Pancreas (tissue), 10 donors: ENCODE results near the gene RB1. TPM values are rescaled to one million over a fixed set of nuclear protein-coding genes. Genes with fewer than 3 reads are reported as not detected.

Experiments
- ATAC-seq, 4 donors: fragments of 200-7000 bp; cut with Tn5 transposase; one replicate each; pipeline versions ENCODE4 v1.8.0 to v1.9.1; 2020; ENCODE audit warnings: mild to moderate bottlenecking in 4 of 4, moderate library complexity in 4 of 4
- DNase-seq, 6 donors: peaks; one replicate each; pipeline ENCODE4 v3.0.0-alpha.2; 2020
- FAIRE-seq: peaks from 2 replicates; lab custom pipeline; 2012; peaks lifted over from hg19 to GRCh38; lab: Jason Lieb, UNC
- H3K27ac ChIP-seq, 4 donors: fragments of 200-600 bp; sonication (generic); 1 replicate in 3 of 4; 2 replicates in 1 of 4; pipeline versions ENCODE4 v1.5.0 to v1.8.0; 2020
- H3K27me3 ChIP-seq, 4 donors: fragments of 200-600 bp; one replicate each; pipeline ENCODE4 v1.8.0; 2021
- H3K36me3 ChIP-seq, 3 donors: fragments of 200-600 bp; sonication (generic) in 1 of 3; one replicate each; pipeline versions ENCODE4 v1.5.0 to v1.8.0; 2020 to 2021
- H3K4me1 ChIP-seq, 3 donors: fragments of 200-600 bp; one replicate each; pipeline ENCODE4 v1.8.0; 2021
- H3K4me3 ChIP-seq, 4 donors: fragments of 200-600 bp; sonication (generic) in 2 of 4; one replicate each; pipeline versions ENCODE4 v1.5.0 to v1.8.0; 2020 to 2021
- H3K9me3 ChIP-seq, 4 donors: fragments of 200-600 bp; one replicate each; pipeline ENCODE4 v1.8.0; 2021
- CTCF ChIP-seq, 4 donors: fragments of 200-600 bp; sonication (generic) in 3 of 4; IDR thresholded peaks; one replicate each; pipeline versions ENCODE4 v1.5.0 to v1.8.0; 2021; ENCODE audit warnings: antibody characterized with exemption in 4 of 4
- WGBS, 2 donors: extraction: QIAGEN DNeasy Blood & Tissue Kit; methylation state at CpG; one replicate each; pipeline ENCODE4 v1.1.7; 2013; 5-methylcytosine and 5-hydroxymethylcytosine counted together
- intact Hi-C, 3 donors: fragments of 100-400 bp; cut with DNase I; formaldehyde crosslinking; loops; one replicate each; pipeline versions ENCODE4 v1.11.1 to v1.14.2; 2022
- polyA plus RNA-seq, 2 donors: library from polyadenylated mRNA; stranded (reverse); fragments of 200-250 nt; gene quantifications; one replicate each; pipeline ENCODE4 v1.2.3, GENCODE V29; 2013
- total RNA-seq, 6 donors: library from RNA; stranded (reverse); fragmentation: NEBNext Ultra II Directional in 4 of 6; extraction: Animal tissue kit (Norgen Biotek cat#: 25700) in 4 of 6; gene quantifications; one replicate each; pipeline versions ENCODE4 v1.2.1 to v1.2.4, GENCODE V29; 2021 to 2023
- donor health status: healthy with polysubstance abuse.
- donor health status: DM: no; HTN: no; CAD: no; lungs with moderate emphysema.
- donor health status: DM: no; HTN: no; CAD: no.
- donor health status: control.
- donor health status: control.
- donor health status: Bipolar disorder and iron deficiency.
- donor health status: DM: yes; HTN: yes; CAD: no.
- donor health status: DM: no; HTN: no; CAD: no.
- donor health status: DM: no; HTN: no; CAD: no.
- donor health status: DM: yes; HTN: yes; CAD: no.

RB1 gene
- total and polyA plus RNA-seq, 8 donors, result 5.0 to 23.0 (median 10.9) TPM

GRCh38 chr13:48494874-48495273, 191.3 kb downstream of the RB1 start:
- no peaks in the 10 kb centered on the region for H3K9me3 ChIP-seq
- no peak overlapping the region for H3K4me3 ChIP-seq
- ATAC-seq (no peak), DNase-seq (no peak), FAIRE-seq (no peak)
- no peak for TF ChIP-seq CTCF (IDR thresholded peaks at IDR 0.05)
- no peaks in the 10 kb centered on the region for H3K36me3 ChIP-seq
- H3K27ac ChIP-seq, result no peak overlapping the region
- H3K4me1 ChIP-seq, result peaks cover 3 to 10% (median 3%) of the 10 kb centered on the region in 3 donors
- 89 to 91% methylated on average over 1 of the region's 1 CpG for WGBS, 2 donors
- H3K27me3 ChIP-seq, result no peaks in the 10 kb centered on the region
- intact Hi-C loops, result no loop called here

DNA sequence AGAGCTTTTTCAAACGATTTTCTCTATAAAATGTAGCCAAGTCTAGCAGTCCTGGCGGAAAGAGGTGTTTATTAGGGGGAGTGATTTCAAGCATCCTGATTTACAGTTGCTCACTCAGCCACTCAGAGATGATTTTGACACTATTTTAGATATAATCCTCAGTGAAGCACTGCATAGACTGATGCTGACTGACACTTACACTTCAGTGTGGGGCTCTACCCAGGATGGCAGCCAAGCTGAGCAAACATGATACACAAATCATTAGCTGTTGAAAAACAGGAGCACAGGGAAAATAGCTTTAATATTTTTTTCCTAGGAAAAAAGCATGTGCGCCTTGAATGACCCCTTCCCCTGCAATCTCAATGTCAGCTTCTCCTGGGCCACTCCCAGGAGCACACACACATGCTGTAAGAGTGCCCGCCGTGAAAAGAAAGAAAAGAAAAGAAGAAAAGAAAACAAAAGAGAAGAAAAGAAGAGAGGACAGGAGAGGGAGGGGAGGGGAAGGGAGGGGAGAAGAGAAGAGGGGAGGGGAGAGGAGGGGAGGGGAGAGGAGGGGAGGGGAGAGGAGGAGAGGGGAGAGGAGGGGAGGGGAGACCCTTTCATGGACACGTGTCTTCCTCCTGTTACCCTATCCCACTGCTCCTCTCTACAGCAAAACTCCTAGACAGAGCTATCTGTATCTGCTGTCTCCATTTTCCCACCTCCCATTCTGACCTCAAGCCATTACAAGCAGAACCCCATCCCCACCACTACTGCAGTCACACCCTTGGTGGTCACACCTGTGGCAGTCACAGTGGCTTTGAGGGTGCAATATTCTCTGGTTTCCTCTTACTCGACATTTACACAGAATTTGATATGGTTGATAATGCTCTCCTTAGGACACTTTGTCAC, 193.0 kb downstream of the RB1 start:
- WGBS, 2 donors, result 68 to 69% methylated on average over 7 of the region's 7 CpGs
- no peak overlapping the region for H3K4me3 ChIP-seq

GRCh38 chr13:48497669-48498068, 194.1 kb downstream of the RB1 start:
- Histone ChIP-seq H3K27me3 (no peaks in the 10 kb centered on the region), H3K27ac (no peak overlapping the region), H3K9me3 (no peaks in the 10 kb centered on the region), H3K36me3 (no peaks in the 10 kb centered on the region), H3K4me3 (no peak overlapping the region), H3K4me1 (peaks cover 3 to 10% (median 3%) of the 10 kb centered on the region in 3 donors)
- FAIRE-seq (no peak), DNase-seq (no peak), ATAC-seq (no peak)
- 99 to 100% methylated on average over 2 of the region's 2 CpGs for WGBS, 2 donors
- intact Hi-C loops, result no loop called here
- TF ChIP-seq CTCF (IDR thresholded peaks at IDR 0.05), result no peak

More for the DNA sequence above, 193.0 kb downstream of the RB1 start:
- Histone ChIP-seq H3K27me3 (no peaks in the 10 kb centered on the region), H3K4me1 (peaks cover 3 to 10% (median 3%) of the 10 kb centered on the region in 3 donors), H3K36me3 (no peaks in the 10 kb centered on the region), H3K27ac (no peak overlapping the region), H3K9me3 (no peaks in the 10 kb centered on the region)
- DNase-seq (no peak), ATAC-seq (no peak), FAIRE-seq (no peak)
- intact Hi-C loops, result no loop called here
- no peak for TF ChIP-seq CTCF (IDR thresholded peaks at IDR 0.05)

GRCh38 chr13:48500652-48501197, 197.2 kb downstream of the RB1 start:
- H3K4me3 ChIP-seq, result no peak overlapping the region
- intact Hi-C loops, result no loop called here
- H3K36me3 ChIP-seq, result no peaks in the 10 kb centered on the region
- peaks cover 0 to 4% (median 0%) of the 10 kb centered on the region in 3 donors for H3K4me1 ChIP-seq
- H3K9me3 ChIP-seq, result no peaks in the 10 kb centered on the region
- FAIRE-seq (no peak), DNase-seq (no peak), ATAC-seq (peak in 3 of 4 donors; percentile 55 to 78 (median 75))
- no peak for TF ChIP-seq CTCF (IDR thresholded peaks at IDR 0.05)
- WGBS, 2 donors, result 77 to 85% methylated on average over 4 of the region's 4 CpGs
- peak overlapping the region in 1 of 4 donors; percentile 22 for H3K27ac ChIP-seq
- H3K27me3 ChIP-seq, result no peaks in the 10 kb centered on the region
